Hepatocyte (in vitro differentiated cells): ENCODE results near the gene KLK1.

Experiments used
- EZH2 ChIP-seq: fragments of 200-600 bp; sonication (generic); IDR thresholded peaks from 2 replicates; pipeline ENCODE4 v1.6.1; 2016; ENCODE audit warnings: antibody characterized with exemption, mild to moderate bottlenecking, borderline replicate concordance
- EZH2phosphoT487 ChIP-seq: fragments of 200-600 bp; sonication (generic); IDR thresholded peaks from one replicate; pipeline ENCODE4 v1.6.1; 2018; ENCODE audit warnings: antibody characterized with exemption, mild to moderate bottlenecking, low read depth, moderate library complexity; ENCODE audit not compliant: unreplicated experiment, severe bottlenecking
- TF ChIP-seq, protein P1 (sequence below): fragments of 200-600 bp; sonication (generic); IDR thresholded peaks from 2 replicates; pipeline ENCODE4 v1.5.1; 2016; ENCODE audit warnings: antibody characterized with exemption, mild to moderate bottlenecking; ENCODE audit not compliant: poor library complexity

DNA sequence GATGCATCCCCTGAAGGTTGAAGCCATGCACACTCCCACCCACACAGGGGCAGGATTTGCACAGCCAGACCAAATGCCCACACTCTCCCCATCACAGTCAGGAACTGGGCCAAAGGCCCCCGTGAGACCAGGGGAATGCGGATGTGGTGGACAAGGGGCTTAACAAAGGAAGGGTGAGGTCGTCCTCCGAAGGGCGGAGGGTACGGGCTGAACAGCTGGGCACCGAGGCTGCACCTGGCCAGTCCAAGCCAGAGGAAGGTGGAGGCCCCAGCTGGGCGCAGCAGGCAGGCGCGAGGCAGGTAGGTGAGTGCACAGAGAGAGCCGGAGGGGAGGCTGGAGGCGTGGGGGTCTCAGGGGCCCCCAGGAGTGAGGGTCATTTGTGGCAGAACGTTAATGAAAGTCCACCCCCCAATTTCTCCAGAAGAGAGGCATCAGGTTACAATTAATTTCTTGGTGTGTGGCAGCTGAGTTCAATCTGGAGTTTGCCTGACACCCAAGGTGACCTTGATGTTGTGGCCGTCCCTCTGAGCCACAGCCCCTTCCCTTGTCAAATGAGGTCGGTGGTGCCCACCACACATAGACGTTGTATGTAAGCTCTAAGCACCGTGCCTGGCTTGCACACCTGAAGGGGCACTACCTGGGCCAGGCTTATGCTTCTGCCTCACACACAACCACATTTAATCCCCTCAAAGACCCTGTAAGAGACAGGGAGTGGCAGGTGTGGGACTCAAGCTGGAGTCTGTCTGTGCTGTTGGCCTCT, 6.9 kb upstream of the KLK1 start:
- TF ChIP-seq, protein P1, sequence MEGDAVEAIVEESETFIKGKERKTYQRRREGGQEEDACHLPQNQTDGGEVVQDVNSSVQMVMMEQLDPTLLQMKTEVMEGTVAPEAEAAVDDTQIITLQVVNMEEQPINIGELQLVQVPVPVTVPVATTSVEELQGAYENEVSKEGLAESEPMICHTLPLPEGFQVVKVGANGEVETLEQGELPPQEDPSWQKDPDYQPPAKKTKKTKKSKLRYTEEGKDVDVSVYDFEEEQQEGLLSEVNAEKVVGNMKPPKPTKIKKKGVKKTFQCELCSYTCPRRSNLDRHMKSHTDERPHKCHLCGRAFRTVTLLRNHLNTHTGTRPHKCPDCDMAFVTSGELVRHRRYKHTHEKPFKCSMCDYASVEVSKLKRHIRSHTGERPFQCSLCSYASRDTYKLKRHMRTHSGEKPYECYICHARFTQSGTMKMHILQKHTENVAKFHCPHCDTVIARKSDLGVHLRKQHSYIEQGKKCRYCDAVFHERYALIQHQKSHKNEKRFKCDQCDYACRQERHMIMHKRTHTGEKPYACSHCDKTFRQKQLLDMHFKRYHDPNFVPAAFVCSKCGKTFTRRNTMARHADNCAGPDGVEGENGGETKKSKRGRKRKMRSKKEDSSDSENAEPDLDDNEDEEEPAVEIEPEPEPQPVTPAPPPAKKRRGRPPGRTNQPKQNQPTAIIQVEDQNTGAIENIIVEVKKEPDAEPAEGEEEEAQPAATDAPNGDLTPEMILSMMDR: no peak
- TF ChIP-seq EZH2phosphoT487: no peak
- TF ChIP-seq EZH2: no peak
